Measurements from ENCODE around the gene DST. TPM values are rescaled to one million over a fixed set of nuclear protein-coding genes. Genes with fewer than 3 reads are reported as not detected.

DST gene
- total RNA-seq (2021; fragmentation: NEBNext Ultra II Directional; extraction: Animal tissue kit (Norgen Biotek cat#: 25700)): 108 and 116 TPM in 2 replicates
- polyA plus RNA-seq (2011; rRNA removed): 49.4 and 50.6 TPM in 2 replicates
- polyA plus RNA-seq (2011; cell fraction: cytosol; rRNA removed): 44.0 TPM
- polyA plus RNA-seq (2011; cell fraction: nucleus; rRNA removed): 283 TPM
- polyA plus RNA-seq (2012, experiment 1 of 2): 66.3 to 82.0 TPM (median 80.4 TPM) in 4 replicates
- 3.4 TPM for polyA plus RNA-seq (2012, experiment 2 of 2)
- 54.4 TPM for polyA plus RNA-seq (2013, experiment 1 of 2)
- 41.2 TPM for polyA plus RNA-seq (2013, experiment 2 of 2)
- 201 and 254 TPM in 2 replicates for polyA minus RNA-seq (2011; rRNA and poly(A)+ RNA removed)
- 92.0 TPM for polyA minus RNA-seq (2011; cell fraction: cytosol; rRNA and poly(A)+ RNA removed)
- 733 TPM for polyA minus RNA-seq (2011; cell fraction: nucleus; rRNA and poly(A)+ RNA removed)
- long read RNA-seq, experiment 1, partial matches to known transcripts: 7 of 24 reads
- long read RNA-seq, experiment 1, other reads (novel, unspliced or antisense): 12 of 24 reads
- long read RNA-seq, experiment 2, partial matches to known transcripts: 1 of 1 reads
- long read RNA-seq, experiment 2, other reads (novel, unspliced or antisense): 0 of 1 reads

GRCh38 chr6:56642366-56643261 lies at the start of gene DST:
Gene DST, minus strand, starts transcription at chr6:56642889.
- Histone ChIP-seq H3K23me2 (ENCODE audit: low read depth, low read length) (no peaks in the 10 kb centered on the region), H3K23ac (ENCODE audit: insufficient read length) (no peak within 1 kb of the TSS), H3K14ac (ENCODE audit: insufficient read length) (no peak within 1 kb of the TSS), H4K8ac (ENCODE audit: extremely low read depth, insufficient read depth, low read length) (no peak within 1 kb of the TSS), H4K91ac (replicated peaks; ENCODE audit: insufficient read length, low read length) (no peak within 1 kb of the TSS), H3K56ac (replicated peaks; ENCODE audit: insufficient read length, low read depth, low read length) (no peak within 1 kb of the TSS), H3K9me3 (ENCODE audit: insufficient read depth in 2 of 2, low read depth in 1 of 2, low read length in 1 of 2) (no peaks in the 10 kb centered on the region), H3K4me1 (replicated peaks in 1 of 4; ENCODE audit: control insufficient read depth in 3 of 4, insufficient read depth in 4 of 4, low read length in 3 of 4) (no peaks in the 10 kb centered on the region), H3K79me2 (ENCODE audit: control insufficient read depth in 1 of 2, insufficient read depth in 2 of 2, low read length in 2 of 2) (no peaks in the 10 kb centered on the region), H2BK20ac (ENCODE audit: low read length) (no peak within 1 kb of the TSS), H4K20me1 (replicated peaks in 1 of 2; ENCODE audit: control insufficient read depth in 1 of 2, insufficient read depth in 2 of 2, low read length in 2 of 2) (no peaks in the 10 kb centered on the region), H3K4ac (replicated peaks; ENCODE audit: insufficient read length, low read depth, low read length) (no peak within 1 kb of the TSS), H3K36me3 (ENCODE audit: control insufficient read depth in 2 of 4, insufficient read depth in 4 of 4, low read length in 3 of 4) (peaks cover 2 to 34% (median 12%) of the 10 kb centered on the region in 4 experiments; a peak in 6 of 8 replicates), H3K79me1 (ENCODE audit: low read depth, low read length) (no peaks in the 10 kb centered on the region), H2BK15ac (ENCODE audit: low read length) (no peak within 1 kb of the TSS), H3K9ac (replicated peaks in 1 of 4; ENCODE audit: extremely low read depth in 1 of 4, low read depth in 3 of 4, low read length in 3 of 4) (no peak within 1 kb of the TSS), H2BK12ac (ENCODE audit: low read depth, low read length) (no peak within 1 kb of the TSS), H2AK5ac (ENCODE audit: low read depth, low read length) (no peak within 1 kb of the TSS), H3K18ac (ENCODE audit: extremely low read depth, low read length) (no peak within 1 kb of the TSS), H2BK120ac (replicated peaks; ENCODE audit: low read depth, low read length) (no peak within 1 kb of the TSS), H2BK5ac (ENCODE audit: low read depth, low read length) (no peak within 1 kb of the TSS), H4K5ac (ENCODE audit: insufficient read length, low read depth, low read length) (no peak within 1 kb of the TSS), H3K4me2 (ENCODE audit: insufficient read depth in 1 of 2, low read depth in 2 of 2, low read length in 2 of 2) (no peak within 1 kb of the TSS), H2AFZ (ENCODE audit: low read length) (no peak within 1 kb of the TSS), H3K4me3 (ENCODE audit: extremely low read depth in 1 of 4, insufficient read depth in 2 of 4, low read depth in 3 of 4, low read length in 4 of 4) (no peak within 1 kb of the TSS), H3K27me3 (replicated peaks in 1 of 4; ENCODE audit: control insufficient read depth in 3 of 4, extremely low read depth in 1 of 4, insufficient read depth in 3 of 4, low read length in 3 of 4) (no peaks in the 10 kb centered on the region), H3K27ac (ENCODE audit: low read depth, low read length) (no peak within 1 kb of the TSS)
- 92% methylated on average over 7 of the region's 7 CpGs; no CpG with 5 or more reads in 1 of the 2 experiments for WGBS, 2 experiments (ENCODE audit: extremely low coverage in 1 of 2, insufficient coverage in 1 of 2, insufficient read length in 1 of 2, insufficient replicate concordance in 2 of 2, low coverage in 1 of 2, low lambda C conversion rate in 2 of 2, missing lambda C conversion rate in 1 of 2)
- FAIRE-seq: no peak
- DNase-seq (ENCODE audit: low read depth in 1 of 2, low spot score in 2 of 2): no peak
- POLR2A ChIA-PET (ENCODE audit: partially characterized antibody): no interaction called here
- CTCF ChIA-PET (ENCODE audit: partially characterized antibody): interaction anchor here (0.6 to 2.5 kb wide), 12 partner anchors 9 to 1366 kb away, joined by 3 to 11 read pairs (median 4); no protein-coding TSS in a partner anchor
- TF ChIP-seq SP2 (IDR thresholded peaks at IDR 0.05; ENCODE audit: low read length): no peak
- TF ChIP-seq RFX5 (IDR thresholded peaks at IDR 0.05; ENCODE audit: borderline replicate concordance, low read depth, low read length): no peak
- no peak for TF ChIP-seq POU5F1 (IDR thresholded peaks at IDR 0.05; ENCODE audit: low read depth, low read length)
- TF ChIP-seq ASH2L (IDR thresholded peaks at IDR 0.05; ENCODE audit: low read length): no peak
- TF ChIP-seq CBX5 (IDR thresholded peaks at IDR 0.05; ENCODE audit: low read depth, low read length): no peak
- TF ChIP-seq SIRT6 (IDR thresholded peaks at IDR 0.05; ENCODE audit: low read length): no peak
- TF ChIP-seq CTCF (IDR thresholded peaks at IDR 0.05; ENCODE audit: control extremely low read depth in 1 of 3, insufficient read depth in 1 of 3, low read depth in 1 of 3, low read length in 3 of 3): no peak
- TF ChIP-seq SRF (IDR thresholded peaks at IDR 0.05; ENCODE audit: low read depth, low read length): no peak
